OCI-LY7 (cell line): ENCODE measurements around the gene CLCF1. TPM values are rescaled to one million over a fixed set of nuclear protein-coding genes. Genes with fewer than 3 reads are reported as not detected.
A peak's percentile ranks its signal among the peaks of the same experiment; 100 is the strongest.

Experiments used
- BruUV-seq: library from RNA; stranded (reverse); fragments of 400-500 nt; replicated peaks from 2 replicates; lab custom pipeline; 2021; lab: Mats Ljungman, UMichigan
- CTCF ChIA-PET: fragments of 300-600 bp; sonication (Branson Sonifier 250); formaldehyde crosslinking; loops from one replicate; lab custom pipeline; 2022; ENCODE audit warnings: antibody characterized with exemption; ENCODE audit not compliant: unreplicated experiment; lab: Charles Lee
- POLR2A ChIA-PET: fragments of 300-600 bp; sonication (Branson Sonifier 250); formaldehyde crosslinking; loops from one replicate; lab custom pipeline; 2022; ENCODE audit warnings: antibody characterized with exemption; lab: Charles Lee
- DNase-seq: peaks from one replicate; pipeline ENCODE4 v3.0.0-alpha.2; 2015; ENCODE audit warnings: low spot score
- H2AFZ ChIP-seq: fragments of 200-600 bp; sonication (generic), shearing (Covaris generic); 2 replicates; pipeline ENCODE4 v1.6.1; 2014; ENCODE audit warnings: mild to moderate bottlenecking, antibody characterized with exemption, low read length, moderate library complexity
- H3K27ac ChIP-seq: fragments of 200-600 bp; sonication (generic); 2 replicates; pipeline ENCODE4 v1.5.1; 2014; ENCODE audit warnings: mixed run types, low read depth, mild to moderate bottlenecking, moderate library complexity, low read length, inconsistent platforms; ENCODE audit not compliant: poor library complexity, severe bottlenecking
- H3K36me3 ChIP-seq: fragments of 200-600 bp; sonication (generic); 2 replicates; pipeline ENCODE4 v1.6.1; 2014; ENCODE audit warnings: mild to moderate bottlenecking, antibody characterized with exemption, low read length, moderate library complexity, mixed read lengths; ENCODE audit not compliant: insufficient read depth
- H3K4me1 ChIP-seq: fragments of 200-600 bp; sonication (generic); 2 replicates; pipeline ENCODE4 v1.5.1; 2014; ENCODE audit warnings: mild to moderate bottlenecking, low read length; ENCODE audit not compliant: insufficient read depth, poor library complexity, severe bottlenecking
- H3K4me2 ChIP-seq: fragments of 200-600 bp; sonication (generic); 2 replicates; pipeline ENCODE4 v1.6.1; 2014; ENCODE audit warnings: mild to moderate bottlenecking, low read length
- H3K4me3 ChIP-seq: fragments of 200-600 bp; sonication (generic); 2 replicates; pipeline ENCODE4 v1.5.1; 2014; ENCODE audit warnings: mild to moderate bottlenecking, low read depth, low read length; ENCODE audit not compliant: poor library complexity, severe bottlenecking
- H3K79me2 ChIP-seq: fragments of 200-600 bp; sonication (generic); 2 replicates; pipeline ENCODE4 v1.6.1; 2016; ENCODE audit warnings: low read depth, mild to moderate bottlenecking, low read length, moderate library complexity, mixed read lengths; ENCODE audit not compliant: insufficient read depth
- H3K9me2 ChIP-seq: fragments of 200-600 bp; sonication (generic); 2 replicates; pipeline ENCODE4 v1.6.1; 2016; ENCODE audit warnings: mild to moderate bottlenecking, low read length, mixed read lengths; ENCODE audit not compliant: insufficient read depth
- H3K9me3 ChIP-seq: fragments of 200-600 bp; sonication (generic); 2 replicates; pipeline ENCODE4 v1.6.1; 2014; ENCODE audit warnings: mild to moderate bottlenecking, mixed run types, low read length, mixed read lengths
- H4K20me1 ChIP-seq: fragments of 200-600 bp; sonication (generic); 2 replicates; pipeline ENCODE4 v1.6.1; 2014; ENCODE audit warnings: mild to moderate bottlenecking, antibody characterized with exemption, low read length, moderate library complexity, mixed read lengths; ENCODE audit not compliant: insufficient read depth
- CTCF ChIP-seq: fragments of 200-600 bp; sonication (generic); conservative IDR thresholded peaks from 2 replicates; pipeline ENCODE4 v1.5.1; 2014; ENCODE audit warnings: mild to moderate bottlenecking, antibody characterized with exemption, low read length, moderate library complexity, mixed read lengths
- EZH2phosphoT487 ChIP-seq: fragments of 200-600 bp; sonication (generic); IDR thresholded peaks from 2 replicates; pipeline ENCODE4 v1.6.1; 2018; ENCODE audit warnings: low read depth, borderline replicate concordance, mild to moderate bottlenecking, mixed run types, antibody characterized with exemption, low read length, moderate library complexity, mixed read lengths
- intact Hi-C: fragments of 100-400 bp; cut with micrococcal nuclease; formaldehyde crosslinking; loops from one replicate; pipeline ENCODE4 v1.10.0; 2022; ENCODE audit not compliant: unreplicated experiment
- total RNA-seq, 2 experiments: library from RNA; depleted of rRNA in 1 of 2; stranded (reverse); fragments of >200 nt in 1 of 2; shearing (Covaris generic) in 1 of 2; gene quantifications; 2 replicates each; pipeline ENCODE4 v1.2.3, GENCODE V29; 2014 to 2022

CLCF1 gene
- total RNA-seq, 2 experiments from 2014 or later = 0.34 to 0.35 TPM

GRCh38 chr11:67420147-67420645, 46.8 kb upstream of the CLCF1 start:
- Histone ChIP-seq H3K4me3 (peak overlapping the region; percentile 68), H3K27ac (no peak overlapping the region), H3K4me1 (peaks cover 50% of the 10 kb centered on the region), H3K9me3 (no peaks in the 10 kb centered on the region), H3K36me3 (no peaks in the 10 kb centered on the region), H3K9me2 (no peaks in the 10 kb centered on the region), H4K20me1 (no peaks in the 10 kb centered on the region), H3K79me2 (no peaks in the 10 kb centered on the region), H3K4me2 (peak overlapping the region; percentile 79), H2AFZ (no peak overlapping the region)
- ChIA-PET CTCF (interaction anchor here (0.6 kb wide), 2 partner anchors 13 to 210 kb away, joined by 3 read pairs; no protein-coding TSS in a partner anchor), POLR2A (interaction anchor here (0.6 to 2.1 kb wide), 4 partner anchors 13 to 27 kb away, joined by 4 to 15 read pairs (median 6); partner anchors contain the start of genes PPP1CA, PTPRCAP and TBC1D10C)
- no peak for DNase-seq
- no TSS peak for BruUV-seq
- intact Hi-C loops = loop anchor here (5.0 kb wide), 1 partner anchor 87 kb away; the partner anchor contains the start of genes CDK2AP2 and PITPNM1
- TF ChIP-seq EZH2phosphoT487 (no peak), CTCF (no peak)

GRCh38 chr11:67419325-67420049, 46.1 kb upstream of the CLCF1 start:
- Histone ChIP-seq H3K9me3 (no peaks in the 10 kb centered on the region), H3K9me2 (no peaks in the 10 kb centered on the region), H3K4me2 (peak overlapping the region; percentile 79), H3K4me3 (peak overlapping the region; percentile 31), H4K20me1 (no peaks in the 10 kb centered on the region), H3K27ac (no peak overlapping the region), H2AFZ (peak overlapping the region; percentile 6; the same call in 1 of the 2 replicates), H3K4me1 (peaks cover 50% of the 10 kb centered on the region), H3K36me3 (no peaks in the 10 kb centered on the region), H3K79me2 (no peaks in the 10 kb centered on the region)
- TF ChIP-seq CTCF = no peak
- no peak for TF ChIP-seq EZH2phosphoT487
- intact Hi-C loops = loop anchor here (5.0 kb wide), 1 partner anchor 88 kb away; the partner anchor contains the start of genes CDK2AP2 and PITPNM1
- CTCF ChIA-PET = interaction anchor here (0.6 kb wide), 1 partner anchor 211 kb away, joined by 3 read pairs; no protein-coding TSS in a partner anchor
- POLR2A ChIA-PET = interaction anchor here (0.6 to 2.2 kb wide), 4 partner anchors 12 to 27 kb away, joined by 4 to 15 read pairs (median 8); partner anchors contain the start of genes PPP1CA, PTPRCAP and TBC1D10C
- DNase-seq = no peak
- TSS peak; percentile 62 for BruUV-seq
